Liver (tissue), 9 donors: ENCODE data around the gene FAM83G. TPM values are rescaled to one million over a fixed set of nuclear protein-coding genes. Genes with fewer than 3 reads are reported as not detected.

Experiments used
- DNase-seq: peaks from one replicate; pipeline ENCODE4 v3.0.0-alpha.2; 2017; ENCODE audit warnings: low spot score
- H3K27ac ChIP-seq, 2 donors: one replicate each; pipeline ENCODE4 v1.7.0; 2013; ENCODE audit warnings: inconsistent platforms in 2 of 2, low read length in 2 of 2, control low read depth in 1 of 2, low read depth in 1 of 2, mild to moderate bottlenecking in 1 of 2
- H3K27me3 ChIP-seq, 4 donors: one replicate each; pipeline versions ENCODE4 v1.6.1 to v1.7.0; 2013; ENCODE audit warnings: low read length in 3 of 4, inconsistent platforms in 1 of 4, mild to moderate bottlenecking in 1 of 4, moderate library complexity in 1 of 4; ENCODE audit not compliant: control insufficient read depth in 4 of 4, insufficient read depth in 4 of 4
- H3K36me3 ChIP-seq, 4 donors: one replicate each; pipeline versions ENCODE4 v1.6.1 to v1.7.0; 2013; ENCODE audit warnings: low read length in 3 of 4, mild to moderate bottlenecking in 3 of 4, low read depth in 1 of 4, moderate library complexity in 1 of 4; ENCODE audit not compliant: control insufficient read depth in 4 of 4, insufficient read depth in 3 of 4
- H3K4me1 ChIP-seq, 4 donors: one replicate each; pipeline versions ENCODE4 v1.6.1 to v1.7.0; 2013; ENCODE audit warnings: low read length in 3 of 4, mild to moderate bottlenecking in 3 of 4, moderate library complexity in 1 of 4; ENCODE audit not compliant: control insufficient read depth in 4 of 4, insufficient read depth in 4 of 4
- H3K4me3 ChIP-seq, 3 donors: one replicate each; pipeline versions ENCODE4 v1.6.1 to v1.7.0; 2013; ENCODE audit warnings: low read length in 3 of 3, control low read depth in 1 of 3, low read depth in 1 of 3, mild to moderate bottlenecking in 1 of 3
- H3K9ac ChIP-seq, 2 donors: one replicate each; pipeline ENCODE4 v1.7.0; 2013; ENCODE audit warnings: low read length in 2 of 2, mild to moderate bottlenecking in 2 of 2, moderate library complexity in 2 of 2, control low read depth in 1 of 2, low read depth in 1 of 2
- H3K9me3 ChIP-seq, 4 donors: one replicate each; pipeline versions ENCODE4 v1.6.1 to v1.7.0; 2013; ENCODE audit warnings: low read length in 3 of 4; ENCODE audit not compliant: control insufficient read depth in 4 of 4
- ATF3 ChIP-seq: IDR thresholded peaks from 2 replicates; pipeline ENCODE4 v1.6.1; 2016; ENCODE audit warnings: antibody characterized with exemption
- EGR1 ChIP-seq, 2 donors: IDR thresholded peaks; 2 replicates each; pipeline ENCODE4 v1.6.1; 2016 to 2018; ENCODE audit warnings: antibody characterized with exemption in 2 of 2, low read depth in 2 of 2
- FOXA1 ChIP-seq: IDR thresholded peaks from 2 replicates; pipeline ENCODE4 v1.6.1; 2016; ENCODE audit warnings: antibody characterized with exemption
- FOXA2 ChIP-seq: IDR thresholded peaks from 2 replicates; pipeline ENCODE4 v1.6.1; 2016; ENCODE audit warnings: antibody characterized with exemption
- GABPA ChIP-seq, 2 donors: IDR thresholded peaks in 1 of 2; conservative IDR thresholded peaks in 1 of 2; 2 replicates each; pipeline ENCODE4 v1.6.1; 2016; ENCODE audit warnings: antibody characterized with exemption in 2 of 2, mild to moderate bottlenecking in 1 of 2, moderate library complexity in 1 of 2
- HNF4A ChIP-seq, 2 donors: conservative IDR thresholded peaks; 2 replicates each; pipeline ENCODE4 v1.6.1; 2016; ENCODE audit warnings: antibody characterized with exemption in 2 of 2, mild to moderate bottlenecking in 2 of 2
- HNF4G ChIP-seq: IDR thresholded peaks from 2 replicates; pipeline ENCODE4 v1.6.1; 2016; ENCODE audit warnings: antibody characterized with exemption
- JUND ChIP-seq, 2 donors: IDR thresholded peaks; 2 replicates each; pipeline ENCODE4 v1.6.1; 2016; ENCODE audit warnings: antibody characterized with exemption in 2 of 2
- NR2F2 ChIP-seq: IDR thresholded peaks from 2 replicates; pipeline ENCODE4 v1.6.1; 2016; ENCODE audit warnings: antibody characterized with exemption
- RAD21 ChIP-seq, 2 donors: IDR thresholded peaks; 2 replicates each; pipeline ENCODE4 v1.6.1; 2016; ENCODE audit warnings: antibody characterized with exemption in 2 of 2, mild to moderate bottlenecking in 2 of 2
- REST ChIP-seq: IDR thresholded peaks from 2 replicates; pipeline ENCODE4 v1.6.1; 2016; ENCODE audit warnings: antibody characterized with exemption, mild to moderate bottlenecking
- RXRA ChIP-seq, 2 donors: IDR thresholded peaks; 2 replicates each; pipeline ENCODE4 v1.6.1; 2017 to 2018; ENCODE audit warnings: antibody characterized with exemption in 2 of 2, mild to moderate bottlenecking in 1 of 2
- SP1 ChIP-seq: IDR thresholded peaks from 2 replicates; pipeline ENCODE4 v1.6.1; 2018; ENCODE audit warnings: antibody characterized with exemption, mild to moderate bottlenecking
- TAF1 ChIP-seq: conservative IDR thresholded peaks from 2 replicates; pipeline ENCODE4 v1.6.1; 2016; ENCODE audit warnings: antibody characterized with exemption, mild to moderate bottlenecking
- YY1 ChIP-seq: IDR thresholded peaks from 2 replicates; pipeline ENCODE4 v1.6.1; 2016; ENCODE audit warnings: antibody characterized with exemption, mild to moderate bottlenecking
- ZBTB33 ChIP-seq: IDR thresholded peaks from 2 replicates; pipeline ENCODE4 v1.6.1; 2016; ENCODE audit warnings: antibody characterized with exemption
- WGBS: extraction: QIAGEN DNeasy Blood & Tissue Kit; methylation state at CpG from one replicate; pipeline ENCODE4 v1.1.7; 2013; 5-methylcytosine and 5-hydroxymethylcytosine counted together
- polyA plus RNA-seq, 2 donors: library from polyadenylated mRNA; stranded (reverse) in 1 of 2; unstranded in 1 of 2; fragments of 200-250 nt in 1 of 2; fragments of >200 nt in 1 of 2; fragmentation: Nextera tagmentation in 1 of 2; extraction: Ambion mirVana in 1 of 2; gene quantifications; one replicate each; pipeline versions ENCODE4 v1.2.1 to v1.2.3, GENCODE V29; 2013 to 2015
- total RNA-seq, 2 donors: library from RNA; depleted of rRNA; stranded (reverse); fragments of >200 nt; gene quantifications; one replicate each; pipeline ENCODE4 v1.2.3, GENCODE V29; 2014
- TF ChIP-seq, protein P1 (sequence below): IDR thresholded peaks from 2 replicates; pipeline ENCODE4 v1.6.1; 2016; ENCODE audit warnings: antibody characterized with exemption
- TF ChIP-seq, protein P2 (sequence below): fragments of 150-350 bp; IDR thresholded peaks from 2 replicates; pipeline ENCODE4 v1.5.1; 2017; ENCODE audit warnings: improper control_type of control experiment, low read depth, low read length; ENCODE audit not compliant: missing input control
- donor health status: healthy.
- donor health status: healthy.
- donor health status: healthy.
- donor health status: healthy.
- donor health status: healthy.

Gene FAM83G
- total and polyA plus RNA-seq, 4 donors = 5.2 to 25.0 (median 11.5) TPM

DNA sequence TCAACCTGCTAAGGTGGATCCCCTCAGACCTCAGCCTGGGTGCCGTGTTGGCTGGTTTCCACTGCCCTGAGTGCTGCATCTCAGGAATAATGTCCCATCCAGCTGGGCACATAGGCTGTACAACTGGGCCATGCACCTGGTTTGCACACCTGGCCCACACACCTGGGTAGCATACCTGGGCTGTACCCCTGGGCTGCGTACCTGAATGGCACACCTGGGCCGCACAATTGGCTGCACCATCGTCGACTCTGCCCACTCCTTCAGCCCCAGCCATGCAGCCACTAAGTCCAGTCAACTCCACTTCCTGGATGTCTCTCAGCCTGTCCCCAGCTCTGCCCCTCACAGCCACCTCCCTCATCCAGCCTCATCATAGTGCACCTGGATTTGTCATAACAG lies 44.7 kb downstream of the FAM83G start:
- 98% methylated on average over 5 of the region's 5 CpGs for WGBS
- Histone ChIP-seq H3K27ac (no peak overlapping the region), H3K9ac (no peak overlapping the region), H3K9me3 (no peaks in the 10 kb centered on the region), H3K4me3 (no peak overlapping the region), H3K27me3 (no peaks in the 10 kb centered on the region), H3K4me1 (peaks cover 0 to 13% (median 5%) of the 10 kb centered on the region in 4 donors), H3K36me3 (no peaks in the 10 kb centered on the region)
- TF ChIP-seq FOXA2 (no peak), HNF4G (no peak), NR2F2 (no peak), TAF1 (no peak), SP1 (no peak), EGR1 (IDR thresholded peaks at IDR 0.05; ENCODE audit: low read depth in 2 of 2) (no peak), RXRA (IDR thresholded peaks at IDR 0.05) (no peak), FOXA1 (no peak), GABPA (IDR thresholded peaks at IDR 0.05 in 1 of 2, conservative IDR thresholded peaks at IDR 0.05 in 1 of 2) (no peak), REST (no peak), HNF4A (conservative IDR thresholded peaks at IDR 0.05) (no peak), ATF3 (no peak), JUND (IDR thresholded peaks at IDR 0.05) (no peak), RAD21 (IDR thresholded peaks at IDR 0.05) (no peak)
- TF ChIP-seq, protein P1, sequence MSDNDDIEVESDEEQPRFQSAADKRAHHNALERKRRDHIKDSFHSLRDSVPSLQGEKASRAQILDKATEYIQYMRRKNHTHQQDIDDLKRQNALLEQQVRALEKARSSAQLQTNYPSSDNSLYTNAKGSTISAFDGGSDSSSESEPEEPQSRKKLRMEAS = no peak
- DNase-seq = no peak

GRCh38 chr17:18959071-18959844 lies 45.3 kb downstream of the FAM83G start:
- H3K27me3 ChIP-seq = no peaks in the 10 kb centered on the region
- no peak for DNase-seq
- H3K9ac ChIP-seq = no peak overlapping the region
- H3K36me3 ChIP-seq = no peaks in the 10 kb centered on the region
- H3K4me1 ChIP-seq = peaks cover 0 to 10% (median 3%) of the 10 kb centered on the region in 4 donors
- 87% methylated on average over 22 of the region's 22 CpGs for WGBS
- H3K9me3 ChIP-seq = no peaks in the 10 kb centered on the region
- H3K27ac ChIP-seq = no peak overlapping the region
- H3K4me3 ChIP-seq = no peak overlapping the region
- TF ChIP-seq NR2F2 = no peak
- TF ChIP-seq EGR1 (IDR thresholded peaks at IDR 0.05; ENCODE audit: low read depth in 2 of 2) = no peak
- TF ChIP-seq ZBTB33 = no peak
- TF ChIP-seq SP1 = no peak
- TF ChIP-seq HNF4G = no peak
- TF ChIP-seq RAD21 (IDR thresholded peaks at IDR 0.05) = no peak
- no peak for TF ChIP-seq YY1
- no peak for TF ChIP-seq ATF3
- TF ChIP-seq HNF4A (conservative IDR thresholded peaks at IDR 0.05) = no peak
- TF ChIP-seq JUND (IDR thresholded peaks at IDR 0.05) = no peak
- TF ChIP-seq FOXA2 = no peak
- TF ChIP-seq TAF1 = no peak
- no peak for TF ChIP-seq REST
- no peak for TF ChIP-seq RXRA (IDR thresholded peaks at IDR 0.05)
- TF ChIP-seq, protein P1 = no peak
- TF ChIP-seq, protein P2, sequence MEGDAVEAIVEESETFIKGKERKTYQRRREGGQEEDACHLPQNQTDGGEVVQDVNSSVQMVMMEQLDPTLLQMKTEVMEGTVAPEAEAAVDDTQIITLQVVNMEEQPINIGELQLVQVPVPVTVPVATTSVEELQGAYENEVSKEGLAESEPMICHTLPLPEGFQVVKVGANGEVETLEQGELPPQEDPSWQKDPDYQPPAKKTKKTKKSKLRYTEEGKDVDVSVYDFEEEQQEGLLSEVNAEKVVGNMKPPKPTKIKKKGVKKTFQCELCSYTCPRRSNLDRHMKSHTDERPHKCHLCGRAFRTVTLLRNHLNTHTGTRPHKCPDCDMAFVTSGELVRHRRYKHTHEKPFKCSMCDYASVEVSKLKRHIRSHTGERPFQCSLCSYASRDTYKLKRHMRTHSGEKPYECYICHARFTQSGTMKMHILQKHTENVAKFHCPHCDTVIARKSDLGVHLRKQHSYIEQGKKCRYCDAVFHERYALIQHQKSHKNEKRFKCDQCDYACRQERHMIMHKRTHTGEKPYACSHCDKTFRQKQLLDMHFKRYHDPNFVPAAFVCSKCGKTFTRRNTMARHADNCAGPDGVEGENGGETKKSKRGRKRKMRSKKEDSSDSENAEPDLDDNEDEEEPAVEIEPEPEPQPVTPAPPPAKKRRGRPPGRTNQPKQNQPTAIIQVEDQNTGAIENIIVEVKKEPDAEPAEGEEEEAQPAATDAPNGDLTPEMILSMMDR = no peak
- no peak for TF ChIP-seq FOXA1
